GM12878 (cell line): ENCODE data around the gene TMEM120B. TPM values are rescaled to one million over a fixed set of nuclear protein-coding genes. Genes with fewer than 3 reads are reported as not detected.

Experiments
- ATF7 ChIP-seq: fragments of 450-650 bp; IDR thresholded peaks from 2 replicates; pipeline ENCODE4 v1.6.1; 2016; ENCODE audit warnings: low read depth, mild to moderate bottlenecking
- BCL11A ChIP-seq: IDR thresholded peaks from 2 replicates; pipeline ENCODE4 v1.6.1; 2011; ENCODE audit warnings: low read depth, low read length
- CHD2 ChIP-seq: IDR thresholded peaks from 2 replicates; pipeline ENCODE4 v1.6.1; 2011; ENCODE audit warnings: low read depth, low read length, improper control_type of control experiment, borderline replicate concordance
- CREB1 ChIP-seq: IDR thresholded peaks from 2 replicates; pipeline ENCODE4 v1.6.1; 2012; ENCODE audit warnings: low read depth, mild to moderate bottlenecking, inconsistent platforms
- CTCF ChIP-seq, 3 experiments: IDR thresholded peaks in 2 of 3; conservative IDR thresholded peaks in 1 of 3; 2 replicates each; pipeline ENCODE4 v1.5.1; 2011; ENCODE audit warnings: low read depth in 3 of 3, low read length in 3 of 3, mild to moderate bottlenecking in 3 of 3, control low read depth in 2 of 3, moderate library complexity in 2 of 3, inconsistent platforms in 1 of 3, mixed read lengths in 1 of 3; ENCODE audit not compliant: control insufficient read depth in 2 of 3, insufficient read depth in 1 of 3; ENCODE audit errors: extremely low read depth in 1 of 3
- CUX1 ChIP-seq: IDR thresholded peaks from 2 replicates; pipeline ENCODE4 v1.6.1; 2012; ENCODE audit warnings: improper control_type of control experiment, low read depth, low read length; ENCODE audit not compliant: insufficient replicate concordance
- FOS ChIP-seq: IDR thresholded peaks from 3 replicates; pipeline ENCODE4 v1.6.1; 2011; ENCODE audit warnings: borderline replicate concordance; ENCODE audit not compliant: insufficient read length; ENCODE audit errors: extremely low read depth
- IKZF1 ChIP-seq: fragments of 450-650 bp; conservative IDR thresholded peaks from 2 replicates; pipeline ENCODE4 v1.6.1; 2017; ENCODE audit warnings: antibody characterized with exemption, mild to moderate bottlenecking
- MEF2A ChIP-seq: IDR thresholded peaks from 2 replicates; pipeline ENCODE4 v1.6.1; 2011; ENCODE audit warnings: low read depth, mild to moderate bottlenecking, low read length, moderate library complexity; ENCODE audit not compliant: insufficient read depth
- MEF2B ChIP-seq: fragments of 450-650 bp; IDR thresholded peaks from 2 replicates; pipeline ENCODE4 v1.6.1; 2018; ENCODE audit warnings: mild to moderate bottlenecking, moderate library complexity; ENCODE audit not compliant: partially characterized antibody, poor library complexity, severe bottlenecking
- PRDM15 ChIP-seq: fragments of 450-650 bp; formaldehyde crosslinking; IDR thresholded peaks from 2 replicates; pipeline ENCODE4 v1.4.0; 2020; ENCODE audit warnings: mild to moderate bottlenecking, moderate library complexity
- SKIL ChIP-seq: fragments of 450-650 bp; IDR thresholded peaks from 2 replicates; pipeline ENCODE4 v1.6.1; 2017; ENCODE audit warnings: mild to moderate bottlenecking, low read depth, inconsistent platforms; ENCODE audit not compliant: poor library complexity, severe bottlenecking
- SUZ12 ChIP-seq: fragments of 200-600 bp; sonication (generic); IDR thresholded peaks from one replicate; pipeline ENCODE4 v1.6.1; 2018; ENCODE audit warnings: antibody characterized with exemption, mild to moderate bottlenecking; ENCODE audit not compliant: unreplicated experiment
- TAF1 ChIP-seq: IDR thresholded peaks from 2 replicates; pipeline ENCODE4 v1.6.1; 2011; ENCODE audit warnings: mild to moderate bottlenecking, low read depth, low read length, borderline replicate concordance
- YBX1 ChIP-seq: fragments of 450-650 bp; IDR thresholded peaks from 2 replicates; pipeline ENCODE4 v1.6.1; 2016; ENCODE audit warnings: antibody characterized with exemption
- polyA plus RNA-seq, 11 experiments: library from polyadenylated mRNA; depleted of rRNA in 4 of 11; unstranded in 6 of 11; stranded (reverse) in 5 of 11; fragments of >200 nt; fragmentation: Nextera tagmentation in 4 of 11; fragmentation: Illumina TruSeq in 1 of 11; extraction: Ambion mirVana in 4 of 11; extraction: Trizol in 1 of 11; gene quantifications; 1 replicate in 1 of 11; 2 replicates in 10 of 11; pipeline versions ENCODE4 v1.2.1 to v1.2.3, GENCODE V29; 2011 to 2016; ENCODE audit warnings: inconsistent platforms in 2 of 11, missing spikeins in 2 of 11, low read depth in 1 of 11
- total RNA-seq, 4 experiments: library from RNA; depleted of rRNA in 3 of 4; stranded (reverse); fragments of >200 nt in 3 of 4; fragmentation: Illumina TruSeq in 1 of 4; extraction: Trizol in 1 of 4; gene quantifications; 2 replicates each; pipeline versions ENCODE4 v1.2.1 to v1.2.3, GENCODE V29; 2013 to 2021

Gene TMEM120B
- total and polyA plus RNA-seq, 10 of the 15 experiments (the other 5 are each of a cell fraction or from before 2014, with no cell fraction given), result 4.0 to 26.2 (median 9.2) TPM

GRCh38 chr12:121776190-121777098 lies 63.9 kb downstream of the TMEM120B start (continued):
- TF ChIP-seq CUX1, result no peak
- TF ChIP-seq SKIL, result no peak
- TF ChIP-seq MEF2B, result no peak
- TF ChIP-seq MEF2A, result no peak
- TF ChIP-seq SUZ12, result no peak
- TF ChIP-seq CREB1, result peak; percentile 63; the same call in 1 of the 2 replicates
- TF ChIP-seq TAF1, result no peak
- TF ChIP-seq FOS, result no peak
- TF ChIP-seq YBX1, result no peak
- TF ChIP-seq ATF7, result no peak
- TF ChIP-seq IKZF1, result peak; percentile 66
- no peak for TF ChIP-seq CHD2
- no peak for TF ChIP-seq BCL11A
- peak; percentile 79 to 92 (median 90) for TF ChIP-seq CTCF (IDR thresholded peaks at IDR 0.05 in 2 of 3, conservative IDR thresholded peaks at IDR 0.05 in 1 of 3; ENCODE audit: control insufficient read depth in 2 of 3, extremely low read depth in 1 of 3, insufficient read depth in 1 of 3, low read depth in 3 of 3, low read length in 3 of 3)
- no peak for TF ChIP-seq PRDM15 (CRISPR knock-in tag)
